Measurements from ENCODE around the gene PDE4B. TPM values are rescaled to one million over a fixed set of nuclear protein-coding genes. Genes with fewer than 3 reads are reported as not detected.

PDE4B gene
- total RNA-seq, 2 donors from 2014 or later, result 1.6 to 12.2 TPM

DNA sequence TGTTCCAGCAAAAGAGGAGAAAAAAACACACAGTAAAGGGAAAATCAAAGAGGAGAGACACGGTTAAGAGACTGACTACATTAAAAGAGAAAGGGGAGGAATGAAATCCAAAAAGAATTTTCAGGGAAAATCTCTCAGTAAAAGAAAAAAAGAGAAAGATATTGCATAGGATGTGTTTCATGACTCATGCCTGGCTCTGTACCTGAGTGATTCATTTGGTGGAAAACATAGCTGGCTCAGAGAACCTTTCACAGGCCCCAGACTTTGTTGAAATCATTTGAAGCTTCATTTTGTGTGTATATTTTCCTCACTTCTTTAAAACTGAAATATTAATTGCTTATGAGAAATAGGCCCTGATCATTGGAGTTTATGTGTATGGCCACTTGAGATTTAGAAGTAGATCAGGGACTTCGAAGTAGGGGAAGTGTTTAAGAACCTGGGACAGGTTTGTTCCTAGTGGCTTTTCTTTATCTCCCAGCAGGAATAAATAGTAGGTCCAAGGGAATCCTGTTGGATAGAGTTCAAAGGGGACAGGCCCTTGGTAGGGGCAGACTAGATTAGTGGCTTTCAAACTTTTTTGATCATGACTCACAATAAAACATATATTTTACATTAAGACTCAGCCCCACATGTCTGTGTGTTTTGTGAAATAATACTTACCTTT lies 502.1 kb downstream of the PDE4B start:
- peak; percentile 49 for ATAC-seq
- H3K4me1 ChIP-seq, result no peaks in the 10 kb centered on the region
- peak overlapping the region in 1 of 4 donors; percentile 50 for H3K27ac ChIP-seq
- H3K4me3 ChIP-seq, result no peak overlapping the region
- H3K9me3 ChIP-seq, result no peaks in the 10 kb centered on the region
- no peak for DNase-seq
- TF ChIP-seq CTCF (IDR thresholded peaks at IDR 0.05) (no peak), POLR2A (IDR thresholded peaks at IDR 0.05) (no peak)
- no peaks in the 10 kb centered on the region for H3K27me3 ChIP-seq
- WGBS, 2 donors, result 71 to 75% methylated on average over 2 of the region's 2 CpGs
- intact Hi-C loops (cut with DNase I), result no loop called here
- no peaks in the 10 kb centered on the region for H3K36me3 ChIP-seq (replicated peaks in 1 of 2; ENCODE audit: insufficient read depth in 1 of 2, low read depth in 2 of 2)

- Histone ChIP-seq H3K4me3 (no peak overlapping the region), H3K4me1 (no peaks in the 10 kb centered on the region), H3K36me3 (replicated peaks in 1 of 2; ENCODE audit: insufficient read depth in 1 of 2, low read depth in 2 of 2) (no peaks in the 10 kb centered on the region), H3K9me3 (no peaks in the 10 kb centered on the region), H3K27ac (no peak overlapping the region), H3K27me3 (no peaks in the 10 kb centered on the region)
- TF ChIP-seq POLR2A (IDR thresholded peaks at IDR 0.05), result no peak
- TF ChIP-seq CTCF (IDR thresholded peaks at IDR 0.05), result no peak
- intact Hi-C loops (cut with DNase I), result no loop called here
- WGBS, 2 donors, result 56 to 57% methylated on average over 6 of the region's 6 CpGs
- DNase-seq (no peak), ATAC-seq (no peak)
These were observed 503.1 kb downstream of the PDE4B start for GRCh38 chr1:66295803-66296202.

- peak overlapping the region in 2 of 4 donors; percentile 2 to 46 for H3K27ac ChIP-seq
- ATAC-seq (no peak), DNase-seq (no peak)
- intact Hi-C loops (cut with DNase I), result no loop called here
- no peak overlapping the region for H3K4me3 ChIP-seq
- 67 to 78% methylated on average over 1 of the region's 1 CpG for WGBS, 2 donors
- TF ChIP-seq POLR2A (IDR thresholded peaks at IDR 0.05) (no peak), CTCF (IDR thresholded peaks at IDR 0.05) (no peak)
- H3K36me3 ChIP-seq (replicated peaks in 1 of 2; ENCODE audit: insufficient read depth in 1 of 2, low read depth in 2 of 2), result no peaks in the 10 kb centered on the region
- H3K27me3 ChIP-seq, result no peaks in the 10 kb centered on the region
- no peaks in the 10 kb centered on the region for H3K4me1 ChIP-seq
- no peaks in the 10 kb centered on the region for H3K9me3 ChIP-seq
These were observed 503.7 kb downstream of the PDE4B start for GRCh38 chr1:66296370-66296769.

DNA sequence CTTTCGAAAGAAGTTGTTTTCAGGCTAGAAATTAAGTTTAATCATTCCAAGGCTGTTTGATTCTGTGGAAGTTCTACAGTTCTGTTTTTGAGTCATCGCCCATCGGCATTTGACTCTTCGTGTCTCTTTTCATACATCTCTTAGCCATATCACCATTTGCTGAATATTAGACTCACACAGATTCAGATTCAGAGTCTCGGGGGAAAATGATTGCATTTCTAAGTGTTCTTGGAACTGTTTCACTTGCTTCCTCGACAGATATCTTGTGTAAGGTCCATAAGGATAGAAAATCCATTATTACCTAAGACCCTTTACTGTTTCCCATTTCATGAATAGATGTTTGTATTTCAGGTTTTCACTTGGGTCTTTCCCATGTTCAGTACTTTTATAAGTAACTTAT lies 504.3 kb downstream of the PDE4B start:
- DNase-seq (no peak), ATAC-seq (no peak)
- H3K36me3 ChIP-seq (replicated peaks in 1 of 2; ENCODE audit: insufficient read depth in 1 of 2, low read depth in 2 of 2), result no peaks in the 10 kb centered on the region
- H3K27ac ChIP-seq, result peak overlapping the region in 3 of 4 donors; percentile 2 to 46 (median 24)
- H3K4me1 ChIP-seq, result no peaks in the 10 kb centered on the region
- no peak overlapping the region for H3K4me3 ChIP-seq
- no peaks in the 10 kb centered on the region for H3K9me3 ChIP-seq
- 53% methylated on average over 6 of the region's 6 CpGs for WGBS, 2 donors
- TF ChIP-seq CTCF (IDR thresholded peaks at IDR 0.05) (no peak), POLR2A (IDR thresholded peaks at IDR 0.05) (no peak)
- no peaks in the 10 kb centered on the region for H3K27me3 ChIP-seq
- intact Hi-C loops (cut with DNase I), result no loop called here

DNA sequence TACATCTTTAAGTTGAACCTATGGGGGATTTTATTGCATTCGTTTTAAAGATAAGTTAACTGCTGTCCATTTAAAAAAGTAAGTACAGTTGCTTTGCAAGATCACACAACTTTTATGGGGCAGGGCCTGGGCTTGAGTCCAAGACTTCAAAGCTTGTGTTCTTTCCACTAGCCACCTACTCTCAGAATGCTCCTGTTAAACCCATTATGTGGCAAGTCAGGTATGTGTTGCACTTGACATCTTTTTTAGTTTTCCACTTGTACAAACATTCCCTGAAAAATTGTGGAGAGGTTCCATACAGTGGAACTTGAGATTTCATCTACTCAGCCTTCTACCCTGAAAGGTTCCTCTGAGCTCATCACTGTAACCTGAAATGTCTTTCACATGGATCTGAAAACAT lies 505.8 kb downstream of the PDE4B start:
- no peaks in the 10 kb centered on the region for H3K36me3 ChIP-seq (replicated peaks in 1 of 2; ENCODE audit: insufficient read depth in 1 of 2, low read depth in 2 of 2)
- intact Hi-C loops (cut with DNase I), result no loop called here
- no peaks in the 10 kb centered on the region for H3K9me3 ChIP-seq
- WGBS, 2 donors, result 54 to 55% methylated on average over 1 of the region's 1 CpG
- DNase-seq (no peak), ATAC-seq (no peak)
- no peak overlapping the region for H3K4me3 ChIP-seq
- H3K4me1 ChIP-seq, result no peaks in the 10 kb centered on the region
- no peak for TF ChIP-seq POLR2A (IDR thresholded peaks at IDR 0.05)
- TF ChIP-seq CTCF (IDR thresholded peaks at IDR 0.05), result no peak
- H3K27me3 ChIP-seq, result no peaks in the 10 kb centered on the region
- no peak overlapping the region for H3K27ac ChIP-seq

Data from body of pancreas (tissue), 4 donors.